Glutamatergic neuron (in vitro differentiated cells): ENCODE measurements around the gene LINC01488. TPM values are rescaled to one million over a fixed set of nuclear protein-coding genes. Genes with fewer than 3 reads are reported as not detected.

Source experiments
- DNase-seq: peaks from one replicate; pipeline ENCODE4 v3.0.0; 2022
- H3K27ac Mint-ChIP-seq: one replicate; pipeline ENCODE4 v1.8.0; 2020; ENCODE audit warnings: mild to moderate bottlenecking, mixed read lengths, inconsistent platforms; ENCODE audit not compliant: unreplicated experiment
- H3K27me3 Mint-ChIP-seq: one replicate; pipeline ENCODE4 v1.8.0; 2020; ENCODE audit warnings: mild to moderate bottlenecking, moderate library complexity, mixed read lengths, inconsistent platforms; ENCODE audit not compliant: unreplicated experiment
- H3K36me3 Mint-ChIP-seq: one replicate; pipeline ENCODE4 v1.8.0; 2020; ENCODE audit warnings: mild to moderate bottlenecking, mixed read lengths, inconsistent platforms; ENCODE audit not compliant: unreplicated experiment
- H3K4me1 Mint-ChIP-seq: one replicate; pipeline ENCODE4 v1.8.0; 2020; ENCODE audit warnings: mild to moderate bottlenecking, low read depth, mixed read lengths, inconsistent platforms; ENCODE audit not compliant: unreplicated experiment
- H3K4me3 Mint-ChIP-seq: one replicate; pipeline ENCODE4 v1.8.0; 2020; ENCODE audit warnings: mild to moderate bottlenecking, mixed read lengths, inconsistent platforms; ENCODE audit not compliant: unreplicated experiment
- H3K9me3 Mint-ChIP-seq: one replicate; pipeline ENCODE4 v1.8.0; 2020; ENCODE audit warnings: mild to moderate bottlenecking, moderate library complexity, mixed read lengths, inconsistent platforms; ENCODE audit not compliant: unreplicated experiment
- CTCF ChIP-seq: fragments of 200-600 bp; sonication (generic); IDR thresholded peaks from one replicate; pipeline ENCODE4 v1.5.0; 2021; ENCODE audit not compliant: partially characterized antibody, unreplicated experiment
- total RNA-seq: library from RNA; stranded (reverse); fragmentation: NEBNext Ultra II Directional; extraction: Animal tissue kit (Norgen Biotek cat#: 25700); gene quantifications from one replicate; pipeline ENCODE4 v1.2.1, GENCODE V29; 2021; ENCODE audit not compliant: unreplicated experiment

The LINC01488 gene
- total RNA-seq, 1 donor from 2014 or later, result not detected

GRCh38 chr11:69452206-69452987, 29.1 kb upstream of the LINC01488 start:
- no peak overlapping the region for H3K4me3 Mint-ChIP-seq
- peaks cover 22% of the 10 kb centered on the region for H3K9me3 Mint-ChIP-seq
- H3K4me1 Mint-ChIP-seq, result peaks cover 19% of the 10 kb centered on the region
- peaks cover 17% of the 10 kb centered on the region for H3K27me3 Mint-ChIP-seq
- DNase-seq, result no peak
- H3K27ac Mint-ChIP-seq, result no peak overlapping the region
- no peak for TF ChIP-seq CTCF
- H3K36me3 Mint-ChIP-seq, result peaks cover 27% of the 10 kb centered on the region

- no peak overlapping the region for H3K27ac Mint-ChIP-seq
Observed at GRCh38 chr11:69453151-69453550, 28.3 kb upstream of the LINC01488 start.

GRCh38 chr11:69454018-69454417, 27.4 kb upstream of the LINC01488 start:
- no peak for DNase-seq
- H3K27ac Mint-ChIP-seq, result no peak overlapping the region
- peaks cover 14% of the 10 kb centered on the region for H3K27me3 Mint-ChIP-seq
- H3K36me3 Mint-ChIP-seq, result peaks cover 30% of the 10 kb centered on the region
- TF ChIP-seq CTCF, result no peak
- peaks cover 8% of the 10 kb centered on the region for H3K4me1 Mint-ChIP-seq
- H3K9me3 Mint-ChIP-seq, result peaks cover 17% of the 10 kb centered on the region
- H3K4me3 Mint-ChIP-seq, result no peak overlapping the region

More at GRCh38 chr11:69453151-69453550, 28.3 kb upstream of the LINC01488 start:
- TF ChIP-seq CTCF, result no peak
- H3K9me3 Mint-ChIP-seq, result peaks cover 21% of the 10 kb centered on the region
- H3K27me3 Mint-ChIP-seq, result peaks cover 17% of the 10 kb centered on the region
- H3K4me3 Mint-ChIP-seq, result no peak overlapping the region
- DNase-seq, result no peak
- H3K4me1 Mint-ChIP-seq, result peaks cover 14% of the 10 kb centered on the region
- peaks cover 30% of the 10 kb centered on the region for H3K36me3 Mint-ChIP-seq

- DNase-seq, result no peak
- TF ChIP-seq CTCF, result no peak
- H3K36me3 Mint-ChIP-seq, result peaks cover 30% of the 10 kb centered on the region
- peaks cover 8% of the 10 kb centered on the region for H3K27me3 Mint-ChIP-seq
- peaks cover 4% of the 10 kb centered on the region for H3K4me1 Mint-ChIP-seq
- H3K4me3 Mint-ChIP-seq, result no peak overlapping the region
- H3K9me3 Mint-ChIP-seq, result peaks cover 8% of the 10 kb centered on the region
- no peak overlapping the region for H3K27ac Mint-ChIP-seq
Observed at GRCh38 chr11:69455969-69456368, 25.5 kb upstream of the LINC01488 start.

- Mint-ChIP-seq H3K36me3 (peaks cover 27% of the 10 kb centered on the region), H3K9me3 (peaks cover 4% of the 10 kb centered on the region), H3K27me3 (peaks cover 6% of the 10 kb centered on the region), H3K27ac (no peak overlapping the region), H3K4me3 (no peak overlapping the region), H3K4me1 (peaks cover 3% of the 10 kb centered on the region)
- TF ChIP-seq CTCF, result no peak
- no peak for DNase-seq
Observed at GRCh38 chr11:69456712-69457111, 24.8 kb upstream of the LINC01488 start.
